Measurements from ENCODE around the gene PLCD3. TPM values are rescaled to one million over a fixed set of nuclear protein-coding genes. Genes with fewer than 3 reads are reported as not detected.

Gene PLCD3
- total and polyA plus RNA-seq, 10 of the 15 experiments (the other 5 are each of a cell fraction or from before 2014, with no cell fraction given), result 0.02 to 1.6 (median 0.44) TPM

- TF ChIP-seq BHLHE40 (IDR thresholded peaks at IDR 0.05; ENCODE audit: borderline replicate concordance in 1 of 2, low read depth in 2 of 2, low read length in 1 of 2), result no peak
- TF ChIP-seq HDGF (IDR thresholded peaks at IDR 0.05), result no peak
- no peak for TF ChIP-seq POU2F2 (IDR thresholded peaks at IDR 0.05; ENCODE audit: borderline replicate concordance, low read depth, low read length)
- TF ChIP-seq TARDBP (IDR thresholded peaks at IDR 0.05; ENCODE audit: borderline replicate concordance), result 0 out of 2 replicates have a peak, but pooled peaks have one; percentile 19
- peak; percentile 67 for TF ChIP-seq POLR2A (IDR thresholded peaks at IDR 0.05; ENCODE audit: low read depth, low read length)
- TF ChIP-seq MEF2B (IDR thresholded peaks at IDR 0.05; ENCODE audit: partially characterized antibody, poor library complexity, severe bottlenecking), result peak; percentile 31
Measured at GRCh38 chr17:45146890-45147580, 14.7 kb upstream of the PLCD3 start (continued).

DNA sequence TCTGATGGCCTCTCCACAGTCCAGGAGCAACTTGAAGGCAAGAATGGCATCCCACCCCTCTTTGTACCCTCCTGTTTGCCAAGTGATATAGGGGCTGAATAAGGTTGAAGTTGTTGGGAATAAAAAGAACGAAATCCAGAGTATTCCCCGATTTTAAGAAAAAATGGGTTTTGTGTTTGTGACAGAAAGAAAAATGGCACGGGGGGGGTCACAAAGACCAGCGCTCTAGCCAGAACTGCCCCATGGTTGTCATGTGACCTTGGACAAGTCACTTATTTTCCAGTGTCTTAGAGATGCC, 14.2 kb upstream of the PLCD3 start:
- Histone ChIP-seq H3K4me1 (ENCODE audit: control insufficient read depth, insufficient read depth, low read length) (peaks cover 20% of the 10 kb centered on the region), H3K36me3 (ENCODE audit: control insufficient read depth in 2 of 2, insufficient read depth in 2 of 2, low read length in 1 of 2) (no peaks in the 10 kb centered on the region), H3K4me2 (ENCODE audit: control insufficient read depth, insufficient read depth) (peak overlapping the region; percentile 96), H3K9ac (ENCODE audit: control insufficient read depth, insufficient read depth, low read length) (peak overlapping the region; percentile 98), H3K79me2 (ENCODE audit: control insufficient read depth, insufficient read depth, low read length) (peaks cover 42% of the 10 kb centered on the region), H3K9me3 (replicated peaks; ENCODE audit: control insufficient read depth, insufficient read depth, low read length) (no peaks in the 10 kb centered on the region), H2AFZ (ENCODE audit: control insufficient read depth, low read depth, low read length) (0 out of 2 replicates have a peak overlapping the region, but pooled peaks have one; percentile 83), H4K20me1 (ENCODE audit: control insufficient read depth, insufficient read depth) (no peaks in the 10 kb centered on the region; the same call in 1 of the 2 replicates), H3K4me3 (peak overlapping the region; percentile 85), H3K27ac (ENCODE audit: control insufficient read depth, insufficient read depth) (peak overlapping the region; percentile 100), H3K27me3 (replicated peaks in 1 of 2; ENCODE audit: control insufficient read depth in 2 of 2, insufficient read depth in 2 of 2, low read length in 1 of 2) (no peaks in the 10 kb centered on the region)
- FAIRE-seq (no peak), DNase-seq (ENCODE audit: low read depth, low spot score) (no peak), ATAC-seq (no peak)
- in situ Hi-C loops (cut with MboI), result no loop called here
- ChIA-PET POLR2A (no interaction called here), CTCF (interaction anchor here (1.1 to 11.0 kb wide), 3 partner anchors 12 to 51 kb away, joined by 5 to 280 read pairs (median 6); partner anchors contain the start of genes ACBD4 and HEXIM2), SMC1A (ENCODE audit: uncharacterized antibody, unreplicated experiment) (interaction anchor here (0.7 to 1.5 kb wide), 3 partner anchors 11 to 97 kb away, joined by 3 to 5 read pairs (median 4); partner anchors contain the start of genes ACBD4 and HEXIM2), RAD21 (ENCODE audit: unreplicated experiment) (interaction anchor here (1.6 kb wide), 1 partner anchor 11 kb away, joined by 4 read pairs; the partner anchor contains the start of gene ACBD4)
- no peak for TF ChIP-seq KLF5 (IDR thresholded peaks at IDR 0.05; ENCODE audit: partially characterized antibody)
- TF ChIP-seq, protein P1, sequence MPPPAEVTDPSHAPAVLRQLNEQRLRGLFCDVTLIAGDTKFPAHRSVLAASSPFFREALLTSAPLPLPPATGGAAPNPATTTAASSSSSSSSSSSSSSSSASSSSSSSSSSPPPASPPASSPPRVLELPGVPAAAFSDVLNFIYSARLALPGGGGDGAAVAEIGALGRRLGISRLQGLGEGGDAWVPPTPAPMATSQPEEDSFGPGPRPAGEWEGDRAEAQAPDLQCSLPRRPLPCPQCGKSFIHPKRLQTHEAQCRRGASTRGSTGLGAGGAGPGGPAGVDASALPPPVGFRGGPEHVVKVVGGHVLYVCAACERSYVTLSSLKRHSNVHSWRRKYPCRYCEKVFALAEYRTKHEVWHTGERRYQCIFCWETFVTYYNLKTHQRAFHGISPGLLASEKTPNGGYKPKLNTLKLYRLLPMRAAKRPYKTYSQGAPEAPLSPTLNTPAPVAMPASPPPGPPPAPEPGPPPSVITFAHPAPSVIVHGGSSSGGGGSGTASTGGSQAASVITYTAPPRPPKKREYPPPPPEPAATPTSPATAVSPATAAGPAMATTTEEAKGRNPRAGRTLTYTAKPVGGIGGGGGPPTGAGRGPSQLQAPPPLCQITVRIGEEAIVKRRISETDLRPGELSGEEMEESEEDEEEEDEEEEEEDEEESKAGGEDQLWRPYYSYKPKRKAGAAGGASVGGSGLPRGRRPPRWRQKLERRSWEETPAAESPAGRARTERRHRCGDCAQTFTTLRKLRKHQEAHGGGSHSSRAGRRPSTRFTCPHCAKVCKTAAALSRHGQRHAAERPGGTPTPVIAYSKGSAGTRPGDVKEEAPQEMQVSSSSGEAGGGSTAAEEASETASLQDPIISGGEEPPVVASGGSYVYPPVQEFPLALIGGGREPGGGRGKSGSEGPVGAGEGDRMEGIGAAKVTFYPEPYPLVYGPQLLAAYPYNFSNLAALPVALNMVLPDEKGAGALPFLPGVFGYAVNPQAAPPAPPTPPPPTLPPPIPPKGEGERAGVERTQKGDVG (CRISPR knock-in tag; IDR thresholded peaks at IDR 0.05), result no peak
- TF ChIP-seq MEF2A (IDR thresholded peaks at IDR 0.05; ENCODE audit: insufficient read depth, low read depth, low read length), result no peak
- TF ChIP-seq, protein P2, sequence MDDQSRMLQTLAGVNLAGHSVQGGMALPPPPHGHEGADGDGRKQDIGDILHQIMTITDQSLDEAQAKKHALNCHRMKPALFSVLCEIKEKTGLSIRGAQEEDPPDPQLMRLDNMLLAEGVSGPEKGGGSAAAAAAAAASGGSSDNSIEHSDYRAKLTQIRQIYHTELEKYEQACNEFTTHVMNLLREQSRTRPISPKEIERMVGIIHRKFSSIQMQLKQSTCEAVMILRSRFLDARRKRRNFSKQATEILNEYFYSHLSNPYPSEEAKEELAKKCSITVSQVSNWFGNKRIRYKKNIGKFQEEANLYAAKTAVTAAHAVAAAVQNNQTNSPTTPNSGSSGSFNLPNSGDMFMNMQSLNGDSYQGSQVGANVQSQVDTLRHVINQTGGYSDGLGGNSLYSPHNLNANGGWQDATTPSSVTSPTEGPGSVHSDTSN (IDR thresholded peaks at IDR 0.05; ENCODE audit: insufficient replicate concordance, low read depth, low read length), result no peak
- no peak for TF ChIP-seq MTA3 (IDR thresholded peaks at IDR 0.05; ENCODE audit: borderline replicate concordance, low read length)
- TF ChIP-seq MXI1 (IDR thresholded peaks at IDR 0.05; ENCODE audit: low read depth, low read length), result no peak
- TF ChIP-seq ATF3 (IDR thresholded peaks at IDR 0.05; ENCODE audit: borderline replicate concordance, extremely low read depth, low read depth, low read length), result no peak
- TF ChIP-seq POLR2AphosphoS5 (IDR thresholded peaks at IDR 0.05; ENCODE audit: low read length), result no peak
- no peak for TF ChIP-seq STAT3 (IDR thresholded peaks at IDR 0.05; ENCODE audit: low read depth, low read length)
- 93% methylated on average over 4 of the region's 4 CpGs for WGBS (ENCODE audit: insufficient coverage, insufficient replicate concordance, low lambda C conversion rate, missing lambda C conversion rate)
- BruUV-seq (replicated peaks), result no TSS peak
- intact Hi-C loops (cut with micrococcal nuclease; ENCODE audit: unreplicated experiment), result loop anchor here (5.0 kb wide), 1 partner anchor 156 kb away; no protein-coding TSS in a partner anchor
